AG08396 (cell line): Measurements from ENCODE around the gene NRL.

Experiments used
- DNase-seq: peaks from one replicate; pipeline ENCODE4 v3.0.0; 2012; ENCODE audit warnings: low spot score, mixed read lengths

NRL gene

GRCh38 chr14:24098927-24099813, 15.6 kb downstream of the NRL start:
- no peak for DNase-seq

GRCh38 chr14:24098229-24098926, 16.4 kb downstream of the NRL start:
- DNase-seq: no peak

GRCh38 chr14:24096545-24097181, 18.1 kb downstream of the NRL start:
- DNase-seq: no peak

GRCh38 chr14:24095271-24096068, 19.3 kb downstream of the NRL start:
- DNase-seq: peak; percentile 67

GRCh38 chr14:24094841-24095270, 19.9 kb downstream of the NRL start:
- no peak for DNase-seq

- peak; percentile 98 for DNase-seq
Measured at GRCh38 chr14:24093901-24094840, 20.6 kb downstream of the NRL start, which contains the start of gene PCK2. PCK2 (plus strand) TSS chr14:24094311; CDS start chr14:24094406, 95 bp downstream.

GRCh38 chr14:24093207-24093900, 21.4 kb downstream of the NRL start:
- no peak for DNase-seq

- no peak for DNase-seq
Measured at GRCh38 chr14:24092505-24093206, 22.1 kb downstream of the NRL start.

- DNase-seq: no peak
Measured at GRCh38 chr14:24092110-24092504, 22.6 kb downstream of the NRL start.

GRCh38 chr14:24089890-24090289, 24.9 kb downstream of the NRL start:
- DNase-seq: no peak

- no peak for DNase-seq
Measured at GRCh38 chr14:24088095-24088494, 26.7 kb downstream of the NRL start.

GRCh38 chr14:24087004-24087403, 27.7 kb downstream of the NRL start:
- DNase-seq: no peak

GRCh38 chr14:24086193-24086955, 28.4 kb downstream of the NRL start:
- DNase-seq: no peak

GRCh38 chr14:24085215-24085614, 29.5 kb downstream of the NRL start:
- DNase-seq: no peak

GRCh38 chr14:24084440-24084839, 30.3 kb downstream of the NRL start:
- DNase-seq: no peak

- DNase-seq: no peak
Measured at GRCh38 chr14:24083462-24083861, 31.3 kb downstream of the NRL start.

- DNase-seq: no peak
Measured at GRCh38 chr14:24082411-24083080, 32.2 kb downstream of the NRL start.

GRCh38 chr14:24081739-24082211, 33.0 kb downstream of the NRL start:
- DNase-seq: no peak
